GM18907 (cell line): ENCODE data around the gene EHMT1.
"Not testable (repeated sequence)": the region's sequence is repeated elsewhere in the genome, so short reads cannot be mapped to it uniquely, and the experiment has no call there.

Source experiments
- ATAC-seq: cut with Tn5 transposase; IDR thresholded peaks from one replicate; pipeline ENCODE4 v1.9.1; 2021; ENCODE audit warnings: mild to moderate bottlenecking, moderate library complexity; ENCODE audit not compliant: unreplicated experiment

The EHMT1 gene

DNA sequence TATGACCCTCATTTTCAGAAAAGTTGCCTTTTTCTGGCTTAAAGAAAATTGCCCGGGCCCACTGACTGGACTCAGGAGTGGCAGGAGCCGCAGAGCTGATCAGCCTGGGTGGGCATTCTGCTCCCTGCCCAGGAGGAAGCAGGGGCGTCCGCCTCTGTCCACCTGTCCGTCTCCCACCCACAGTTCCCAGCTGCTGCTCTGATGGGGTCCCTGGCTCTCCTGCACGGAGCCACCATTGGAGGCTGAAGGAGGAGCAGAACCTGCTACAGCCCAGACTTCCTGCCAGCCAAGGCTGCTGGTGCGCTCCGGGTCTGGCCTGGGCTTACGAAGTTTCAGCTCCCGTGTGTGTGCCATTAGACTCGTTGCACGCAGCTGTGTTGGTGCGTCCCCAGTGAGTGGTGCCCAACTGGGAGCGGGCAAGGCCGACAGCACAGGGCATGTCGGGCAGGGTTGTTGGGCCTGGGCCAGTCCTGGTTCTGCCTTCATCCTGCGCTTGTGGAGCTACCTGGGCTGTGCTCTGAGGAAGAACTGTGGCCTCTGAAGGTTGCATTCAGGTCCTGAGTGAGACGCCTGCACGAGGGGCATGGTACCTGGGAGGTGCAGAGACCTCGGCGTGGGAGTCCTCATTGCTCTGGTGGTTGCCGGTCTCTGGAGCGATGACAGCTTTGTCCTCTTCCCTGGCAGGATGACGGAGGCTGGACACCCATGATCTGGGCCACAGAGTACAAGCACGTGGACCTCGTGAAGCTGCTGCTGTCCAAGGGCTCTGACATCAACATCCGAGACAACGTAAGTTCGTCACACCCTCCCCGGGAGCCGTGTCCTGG, 181.6 kb downstream of the EHMT1 start:
- no peak for ATAC-seq

DNA sequence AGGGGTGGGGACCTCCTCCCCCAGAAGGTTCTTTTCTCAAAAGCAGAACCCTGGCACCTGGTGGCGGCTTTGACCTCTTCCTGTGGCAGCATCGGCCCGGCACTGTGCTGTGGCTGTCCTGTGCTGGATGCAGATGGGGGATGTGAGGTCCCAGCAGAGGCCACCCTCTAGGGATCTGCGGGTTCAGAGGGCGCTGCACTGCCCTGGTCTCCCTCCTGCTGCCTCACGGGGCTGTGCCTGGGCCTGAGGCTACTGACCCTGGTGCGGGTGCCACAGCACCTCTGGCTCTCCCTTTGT, 182.2 kb downstream of the EHMT1 start:
- no peak for ATAC-seq

DNA sequence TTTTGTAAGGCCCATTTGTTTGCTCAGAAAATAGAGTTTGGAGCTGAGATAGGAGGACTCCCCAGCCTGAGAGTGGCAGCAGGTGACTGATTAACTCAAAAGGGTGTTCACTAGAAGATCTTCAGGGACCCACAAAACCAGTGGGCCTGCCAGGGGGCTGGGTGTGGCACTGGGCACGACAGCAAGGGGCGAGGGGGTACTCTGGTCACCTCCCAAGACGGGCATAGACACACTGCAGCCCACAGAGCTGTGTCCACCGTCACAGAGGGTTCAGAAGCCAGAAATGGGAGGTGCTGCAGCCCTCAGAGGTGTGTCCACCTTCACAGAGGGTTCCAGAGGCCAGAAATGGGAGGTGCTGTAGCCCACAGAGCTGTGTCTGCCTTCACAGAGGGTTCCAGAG, 183.2 kb downstream of the EHMT1 start:
- no peak for ATAC-seq

- no peak for ATAC-seq
Observed at GRCh38 chr9:137802521-137803243, 183.9 kb downstream of the EHMT1 start.

- ATAC-seq, result no peak
Observed at GRCh38 chr9:137804908-137805630, 186.3 kb downstream of the EHMT1 start.

- no peak for ATAC-seq
Observed at GRCh38 chr9:137807721-137808703, 189.2 kb downstream of the EHMT1 start.

DNA sequence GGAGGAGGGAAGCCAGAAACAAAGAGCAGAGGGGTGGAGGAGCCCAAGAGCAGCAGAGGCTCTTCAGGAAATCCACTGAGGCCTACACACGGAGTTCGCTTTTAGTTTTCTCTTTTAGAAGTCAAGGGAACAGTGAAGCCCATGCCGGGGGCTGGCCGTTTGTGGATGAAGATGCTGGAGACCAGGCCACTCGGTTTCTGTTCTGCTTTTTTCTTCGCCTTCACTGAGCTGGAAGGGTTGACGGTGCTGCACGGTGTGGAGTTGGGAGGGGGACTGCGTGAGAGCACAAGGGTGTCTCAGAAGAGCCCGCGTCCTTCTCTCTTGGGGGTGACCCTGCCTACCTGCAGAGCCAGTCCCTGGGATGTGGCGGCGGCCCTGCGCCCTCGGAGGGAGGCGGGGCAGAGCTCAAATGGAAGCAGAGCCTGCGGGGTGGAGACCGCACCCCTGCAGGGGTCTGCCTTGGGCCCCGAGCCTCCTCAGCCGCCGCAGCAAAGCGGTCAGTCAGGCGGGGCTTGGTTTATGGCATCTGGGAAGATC, 190.3 kb downstream of the EHMT1 start:
- ATAC-seq, result no peak

GRCh38 chr9:137809726-137810450, 191.1 kb downstream of the EHMT1 start:
- ATAC-seq, result not testable (repeated sequence)

DNA sequence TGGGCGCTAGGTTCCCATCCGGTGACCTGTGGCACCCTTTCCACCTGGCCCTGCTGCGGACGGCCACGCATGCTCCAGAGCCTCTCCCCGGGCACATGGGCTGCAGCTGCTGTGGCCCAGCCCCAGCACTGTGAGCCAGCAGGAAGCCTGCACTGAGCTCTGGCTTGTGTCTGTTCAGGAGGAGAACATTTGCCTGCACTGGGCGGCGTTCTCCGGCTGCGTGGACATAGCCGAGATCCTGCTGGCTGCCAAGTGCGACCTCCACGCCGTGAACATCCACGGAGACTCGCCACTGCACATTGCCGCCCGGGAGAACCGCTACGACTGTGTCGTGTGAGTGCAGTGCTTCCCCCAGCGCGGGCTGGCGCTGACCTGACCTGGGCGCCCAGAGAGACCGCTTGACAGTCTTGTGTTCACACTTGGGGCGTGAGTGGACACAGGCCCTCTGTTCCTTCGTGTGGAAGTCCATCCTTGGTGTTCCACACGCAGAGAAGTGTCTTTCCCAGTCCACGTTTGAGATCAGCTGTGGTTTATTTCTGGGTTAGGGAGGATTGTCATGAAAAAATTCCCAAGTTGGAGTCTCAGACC, 192.6 kb downstream of the EHMT1 start:
- ATAC-seq, result no peak

GRCh38 chr9:137812356-137813023, 193.7 kb downstream of the EHMT1 start:
- ATAC-seq, result no peak

DNA sequence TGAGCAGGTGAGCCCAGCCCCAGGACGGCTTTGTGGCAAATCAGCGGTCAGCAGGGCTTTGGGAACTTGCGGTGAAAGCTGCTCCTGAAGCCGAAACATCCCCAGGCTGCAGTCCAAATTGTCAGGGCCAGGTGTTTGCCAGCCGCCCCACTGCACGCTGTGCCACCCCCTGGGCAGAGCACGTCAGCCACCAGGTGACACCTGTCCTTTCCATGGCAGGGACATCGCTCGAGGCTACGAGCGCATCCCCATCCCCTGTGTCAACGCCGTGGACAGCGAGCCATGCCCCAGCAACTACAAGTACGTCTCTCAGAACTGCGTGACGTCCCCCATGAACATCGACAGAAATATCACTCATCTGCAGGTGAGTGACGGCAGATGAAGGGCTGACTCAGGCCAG, 194.4 kb downstream of the EHMT1 start:
- ATAC-seq, result no peak

- no peak for ATAC-seq
Observed at GRCh38 chr9:137813651-137814415, 195.0 kb downstream of the EHMT1 start.

DNA sequence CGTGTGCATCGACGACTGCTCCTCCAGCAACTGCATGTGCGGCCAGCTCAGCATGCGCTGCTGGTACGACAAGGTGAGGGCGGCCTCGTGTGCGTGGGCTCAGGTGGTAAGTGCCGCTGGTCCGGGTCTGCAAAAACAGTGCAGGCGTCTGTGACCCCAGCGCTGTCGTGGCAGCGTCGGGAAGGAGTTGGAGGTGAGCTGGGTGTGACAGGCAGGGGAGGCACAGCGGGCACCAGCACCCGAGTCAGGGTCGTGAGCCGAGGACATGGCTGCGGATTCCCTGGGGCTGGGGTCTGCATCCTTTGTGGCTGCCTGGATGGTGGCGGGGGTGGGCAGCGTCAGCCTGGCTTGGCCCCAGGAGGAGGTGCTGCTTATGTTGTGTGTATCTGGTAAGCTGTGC, 195.6 kb downstream of the EHMT1 start:
- no peak for ATAC-seq

- ATAC-seq, result no peak
Observed at GRCh38 chr9:137814841-137815240, 196.0 kb downstream of the EHMT1 start.

DNA sequence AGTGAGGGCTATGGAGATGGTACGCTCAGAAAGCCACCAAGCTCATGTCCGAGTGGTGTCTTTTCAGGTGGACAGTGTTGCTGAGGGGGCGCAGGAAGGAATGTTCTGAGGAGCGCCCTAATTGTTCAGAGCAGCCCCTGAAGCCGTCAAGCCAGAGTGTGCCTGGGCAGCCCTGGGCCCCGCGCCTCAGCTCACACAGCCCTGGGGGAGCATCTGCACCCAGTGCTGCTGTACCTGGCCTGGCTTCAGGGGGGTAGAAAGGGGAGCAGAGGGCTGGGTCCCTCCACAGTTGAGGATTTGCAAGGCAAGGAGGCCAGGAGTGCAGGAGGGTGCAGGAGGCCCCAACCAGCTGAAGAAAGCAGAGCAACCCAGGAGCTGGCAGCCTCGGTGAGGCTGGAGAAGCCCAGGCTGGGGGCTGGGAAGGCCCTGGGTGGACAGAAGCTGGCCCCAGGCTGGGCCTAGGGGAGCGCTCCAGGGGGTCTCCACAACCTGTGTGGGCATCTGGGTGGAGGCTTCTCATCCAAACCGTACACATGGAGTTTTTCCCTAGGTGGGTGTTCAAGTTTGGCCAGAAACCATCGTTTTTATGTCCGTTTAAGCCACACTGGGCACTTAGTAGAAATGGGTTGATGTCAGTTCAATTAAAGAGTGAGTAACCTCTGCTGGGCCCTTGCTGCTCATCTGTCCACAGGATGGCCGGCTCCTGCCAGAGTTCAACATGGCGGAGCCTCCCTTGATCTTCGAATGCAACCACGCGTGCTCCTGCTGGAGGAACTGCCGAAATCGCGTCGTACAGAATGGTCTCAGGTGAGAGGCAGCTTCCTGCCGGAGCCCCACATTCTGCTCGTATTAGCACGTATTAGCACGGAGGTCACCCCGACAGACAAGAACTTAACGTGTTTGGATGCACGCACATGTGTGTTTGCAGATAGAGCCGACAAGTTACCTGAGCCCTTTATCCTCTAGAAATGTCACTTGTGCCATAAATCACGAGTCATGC, 196.8 kb downstream of the EHMT1 start:
- no peak for ATAC-seq

GRCh38 chr9:137816531-137817235, 197.9 kb downstream of the EHMT1 start:
- peak; percentile 51 for ATAC-seq
